ENCODE measurements around the gene EXOC3L2.

Gene EXOC3L2

DNA sequence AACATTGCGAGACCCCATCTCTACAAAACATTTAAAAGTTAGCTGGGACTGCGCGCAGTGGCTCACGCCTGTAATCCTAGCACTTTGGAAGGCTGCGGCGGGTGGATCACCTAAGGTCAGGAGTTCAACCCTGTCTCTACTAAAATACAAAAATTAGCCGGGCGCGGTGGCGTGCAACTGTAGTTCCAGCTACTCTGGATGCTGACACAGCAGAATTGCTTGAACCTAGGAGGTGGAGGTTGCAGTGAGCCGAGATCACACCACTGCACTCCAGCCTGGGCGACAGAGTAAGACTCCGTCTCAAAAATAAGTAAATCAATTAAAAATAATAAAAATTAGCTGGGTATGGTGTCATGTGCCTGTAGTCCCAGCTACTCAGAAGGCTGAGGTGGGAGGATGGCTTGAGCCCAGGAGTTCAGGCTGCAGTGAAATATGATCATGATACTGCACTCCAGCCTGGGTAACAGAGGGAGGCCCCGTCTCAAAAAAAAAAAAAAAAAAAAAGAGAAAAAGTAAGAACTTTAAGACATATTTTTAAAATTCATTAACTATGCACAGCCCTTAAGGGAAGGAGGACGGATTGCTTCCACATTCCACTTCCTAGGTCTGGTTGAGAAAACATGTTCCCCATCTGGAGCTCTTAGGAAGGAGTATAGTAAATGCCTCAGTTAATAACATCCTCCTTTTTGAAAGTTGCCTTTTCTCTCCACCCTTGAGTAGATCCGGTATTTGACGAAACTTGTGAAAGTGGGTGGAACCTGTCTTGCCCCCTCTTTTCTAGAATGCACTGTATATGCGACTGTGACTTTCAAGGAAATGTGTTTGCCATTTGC is 26.1 kb downstream of the EXOC3L2 start:
- DNase-seq = no peak

DNA sequence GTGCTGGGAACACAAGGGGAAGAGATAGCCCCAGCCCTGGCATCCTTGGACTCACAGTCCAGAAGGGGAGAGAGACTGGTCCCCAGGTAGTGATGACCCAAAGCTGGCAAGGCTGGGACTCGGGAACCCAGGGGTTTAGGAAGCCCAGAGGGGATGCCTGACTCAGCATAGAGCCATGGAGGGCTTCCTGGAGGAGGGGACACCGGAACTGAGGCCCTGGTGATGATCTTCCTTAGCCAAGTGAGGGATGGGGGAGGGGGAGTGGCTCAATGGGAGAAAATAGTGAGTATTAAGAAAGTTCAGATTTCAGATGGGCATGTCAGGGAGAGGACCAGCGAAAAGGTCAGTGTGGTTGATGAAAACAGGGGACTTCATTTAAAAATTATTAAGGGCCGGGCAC is 26.8 kb downstream of the EXOC3L2 start:
- DNase-seq = no peak

DNA sequence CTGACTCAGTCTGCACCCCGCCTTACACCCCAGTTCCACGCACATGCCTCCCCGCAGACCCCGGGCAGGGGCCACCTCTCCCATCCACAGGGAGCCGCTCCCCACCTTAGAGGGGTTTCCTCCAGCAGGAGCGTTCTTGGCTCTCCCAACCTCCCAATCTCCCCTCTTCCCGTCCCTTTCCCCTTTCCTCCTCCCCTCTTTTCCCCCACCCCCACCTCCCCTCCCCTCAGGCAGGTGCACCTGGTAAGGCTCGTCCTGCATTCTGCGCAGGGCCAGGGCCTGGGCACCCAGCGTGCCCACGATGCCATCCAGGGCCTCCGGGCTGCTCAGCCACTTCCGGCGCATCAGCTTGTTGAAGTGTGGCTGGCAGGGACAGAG is 27.3 kb downstream of the EXOC3L2 start:
- no peak for DNase-seq

DNA sequence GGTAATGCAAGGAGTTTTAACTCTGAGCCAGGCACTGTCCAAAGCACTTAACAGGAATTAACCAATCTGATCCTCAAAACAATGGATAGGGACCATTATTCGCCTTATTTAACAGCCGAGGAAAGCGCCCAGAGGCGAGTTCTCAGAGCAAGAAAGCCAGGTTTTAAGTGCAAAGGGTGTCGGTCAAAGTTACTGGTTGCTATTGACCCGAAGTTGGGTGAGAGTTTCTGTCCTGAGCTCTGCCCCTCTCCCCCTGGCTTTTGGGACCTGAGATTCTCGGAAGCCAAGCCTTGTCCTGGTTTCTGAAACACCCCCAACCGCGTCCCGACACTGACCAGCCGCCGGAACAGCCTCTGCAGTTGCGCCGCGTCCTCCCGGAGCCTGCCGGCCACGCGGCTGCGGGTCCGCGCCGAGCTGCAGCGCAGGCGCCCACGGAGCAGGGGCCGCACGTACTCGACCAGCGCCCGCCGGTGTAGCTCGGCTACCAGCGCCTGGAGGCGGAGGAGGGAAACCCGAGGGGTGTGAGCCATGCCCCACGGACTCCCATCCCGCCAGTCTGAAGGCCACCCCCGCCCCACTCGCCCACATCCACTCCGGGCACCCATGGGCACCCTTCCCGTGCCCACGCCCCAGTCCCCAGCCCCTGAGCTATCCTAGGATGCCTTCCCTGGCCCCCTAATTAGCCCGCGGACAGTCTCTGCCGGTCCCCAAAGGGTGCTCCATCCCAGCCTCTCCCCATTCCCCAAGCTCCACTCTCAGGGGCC is 27.8 kb downstream of the EXOC3L2 start:
- DNase-seq = peak; percentile 44

DNA sequence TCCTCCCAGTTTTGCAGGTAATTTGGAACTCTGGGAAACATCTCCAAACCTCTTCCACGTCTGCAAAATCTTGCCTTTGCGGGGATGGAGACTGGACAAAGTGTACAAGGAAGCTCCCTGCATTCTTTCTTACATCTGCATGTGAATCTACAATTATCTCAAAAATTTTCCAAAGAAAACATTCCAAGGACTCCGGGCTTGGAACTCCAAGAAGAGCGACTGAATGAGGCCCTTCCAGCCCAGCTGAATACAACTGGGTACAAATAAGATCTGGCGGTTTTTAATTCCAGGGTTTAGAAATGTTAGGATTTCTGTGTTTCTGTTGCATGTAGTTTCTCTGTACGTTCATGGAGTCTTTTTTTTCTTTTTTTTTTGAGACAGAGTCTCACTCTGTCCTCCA is 28.5 kb downstream of the EXOC3L2 start:
- DNase-seq = no peak

DNA sequence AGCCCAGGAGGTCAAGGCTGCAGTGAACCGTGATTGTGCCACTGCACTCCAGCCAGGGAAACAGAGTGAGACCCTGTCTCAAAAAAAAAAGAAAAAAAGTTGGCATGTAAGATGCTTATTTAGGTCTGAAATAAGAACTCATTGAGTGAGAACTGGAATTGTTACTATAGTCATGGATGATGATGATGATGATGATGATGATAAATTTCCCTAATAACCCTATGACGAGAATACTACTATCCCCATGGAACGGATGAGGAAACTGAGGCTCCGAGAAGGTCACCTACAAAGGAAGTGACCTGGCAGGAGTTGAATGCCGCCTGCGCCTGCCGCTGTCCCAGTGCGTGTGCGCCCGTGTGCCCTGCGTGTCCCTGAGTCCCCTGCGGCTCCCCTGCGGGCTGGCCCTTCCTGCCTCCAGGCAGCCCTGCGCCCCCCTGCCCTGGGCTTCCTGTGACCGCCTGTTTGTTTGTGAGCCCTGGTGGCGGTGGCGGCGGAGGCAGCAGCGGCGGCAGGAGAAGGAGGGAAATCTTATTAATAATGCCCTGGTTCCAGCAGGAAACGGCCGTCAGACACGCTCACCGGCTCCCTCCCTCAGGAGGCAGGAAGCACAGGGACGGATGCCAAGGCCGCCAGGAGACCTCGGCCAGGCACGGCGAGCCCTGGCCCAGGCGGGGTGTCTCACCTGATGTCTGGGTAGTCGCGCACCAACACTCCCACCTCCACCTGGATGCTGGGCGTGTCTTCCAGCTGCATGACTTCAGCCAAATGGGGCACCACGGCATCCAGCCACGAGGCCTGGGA is 29.6 kb downstream of the EXOC3L2 start:
- peak; percentile 62 for DNase-seq

DNA sequence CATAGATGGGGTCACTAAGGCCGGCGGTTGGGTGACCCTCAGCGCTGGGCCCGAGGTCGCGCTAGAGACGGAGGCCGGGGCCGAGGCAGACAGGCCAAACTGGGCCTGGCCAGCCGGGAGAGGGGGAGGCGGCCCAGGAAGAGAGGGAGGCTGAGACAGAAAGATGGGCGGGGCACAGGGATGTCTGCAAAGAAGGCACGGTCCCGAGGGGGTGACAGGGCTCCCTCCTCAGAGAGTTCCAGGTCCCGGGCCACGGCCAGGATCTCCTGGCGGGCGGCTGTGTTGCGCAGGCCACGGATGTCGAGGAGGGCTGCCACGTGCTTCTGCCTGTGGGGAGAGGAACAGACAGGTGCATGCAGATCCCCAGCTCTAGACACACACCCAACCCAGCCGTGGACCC is 32.2 kb downstream of the EXOC3L2 start:
- no peak for DNase-seq

DNA sequence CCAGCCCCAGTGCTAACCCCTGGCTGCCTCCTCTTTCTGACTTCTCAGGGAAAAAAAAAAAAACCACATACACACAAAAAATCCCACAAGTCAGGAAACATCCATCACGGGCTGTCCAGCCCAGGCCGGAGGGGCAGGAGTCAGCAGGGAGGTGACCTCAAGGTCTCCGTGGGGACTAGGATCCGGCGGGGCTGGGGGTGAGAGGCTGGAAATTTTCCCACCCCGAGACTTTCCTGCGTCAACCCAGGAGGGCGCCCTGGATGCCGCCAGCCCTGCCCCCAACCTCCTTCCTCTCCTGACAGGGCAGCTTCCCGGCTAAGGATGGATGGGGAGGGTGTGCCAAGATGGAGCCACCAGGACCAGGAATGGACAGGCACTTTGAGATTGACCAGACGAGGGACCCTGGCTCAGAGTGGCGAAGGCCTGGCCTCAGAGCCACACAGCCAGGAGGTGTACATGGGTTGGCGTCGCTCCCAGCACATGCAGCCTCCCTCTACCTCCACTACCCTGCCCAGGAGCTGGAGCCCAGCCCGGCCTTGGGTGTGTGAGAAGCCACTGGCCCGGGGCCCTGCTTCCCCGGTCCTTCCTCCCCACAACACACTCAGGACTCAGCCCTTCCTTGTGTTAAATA is 33.3 kb downstream of the EXOC3L2 start:
- DNase-seq = peak; percentile 38

DNA sequence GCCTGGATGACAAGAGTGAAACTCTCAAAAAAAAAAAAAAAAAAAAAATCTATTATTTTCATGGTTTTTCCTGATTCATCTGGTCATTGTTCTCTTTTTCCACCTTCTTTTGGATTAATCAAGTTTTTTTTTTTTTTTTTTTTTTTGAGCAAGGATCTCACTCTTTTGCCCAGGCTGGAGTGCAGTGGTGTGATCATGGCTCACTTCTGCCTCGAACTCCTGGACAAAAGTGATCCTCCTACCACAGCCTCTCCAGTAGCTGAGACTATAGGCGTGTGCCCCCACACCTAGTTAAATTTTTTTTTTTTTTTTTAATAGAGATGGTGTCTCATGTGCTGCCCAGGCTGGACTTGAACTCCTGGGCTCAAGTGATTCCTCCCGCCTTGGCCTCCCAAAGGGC is 38.9 kb downstream of the EXOC3L2 start:
- DNase-seq = no peak

DNA sequence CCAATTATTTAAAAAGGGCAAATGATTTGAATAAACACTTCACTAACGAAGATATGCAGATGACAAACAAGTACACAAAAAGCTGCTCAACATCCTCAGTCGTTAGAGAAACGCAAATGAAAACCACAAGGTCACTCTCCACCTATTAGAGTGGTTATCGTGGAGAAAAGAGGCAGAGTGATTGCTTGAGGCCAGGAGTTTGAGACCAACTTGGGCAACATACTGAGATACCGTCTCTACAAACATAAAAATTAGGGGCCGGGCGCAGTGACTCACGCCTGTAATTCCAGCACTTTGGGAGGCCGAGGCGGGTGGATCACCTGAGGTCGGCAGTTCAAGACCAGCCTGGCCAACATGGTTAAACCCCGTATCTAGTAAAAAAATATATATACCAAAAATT is 39.4 kb downstream of the EXOC3L2 start:
- DNase-seq = no peak

DNA sequence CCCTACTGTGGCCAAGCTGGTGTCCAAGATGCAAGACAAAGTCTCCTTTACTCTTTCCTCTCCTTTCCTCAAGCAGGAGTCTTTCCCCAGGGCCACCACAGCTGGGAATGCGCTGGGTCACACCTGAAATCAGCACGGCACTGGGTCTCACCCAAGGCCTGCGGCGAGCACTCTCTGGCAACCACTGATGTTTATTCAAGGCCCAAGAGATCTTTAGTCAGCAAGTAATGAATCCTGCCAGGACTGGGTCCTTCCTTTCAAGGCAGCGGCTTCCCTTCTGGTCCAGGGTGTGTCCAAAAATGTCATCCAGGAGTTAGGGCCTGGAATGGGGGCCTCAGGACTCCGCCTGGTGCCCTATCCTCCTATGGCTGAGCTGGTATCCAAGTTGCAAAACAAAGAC is 42.6 kb downstream of the EXOC3L2 start:
- no peak for DNase-seq

DNA sequence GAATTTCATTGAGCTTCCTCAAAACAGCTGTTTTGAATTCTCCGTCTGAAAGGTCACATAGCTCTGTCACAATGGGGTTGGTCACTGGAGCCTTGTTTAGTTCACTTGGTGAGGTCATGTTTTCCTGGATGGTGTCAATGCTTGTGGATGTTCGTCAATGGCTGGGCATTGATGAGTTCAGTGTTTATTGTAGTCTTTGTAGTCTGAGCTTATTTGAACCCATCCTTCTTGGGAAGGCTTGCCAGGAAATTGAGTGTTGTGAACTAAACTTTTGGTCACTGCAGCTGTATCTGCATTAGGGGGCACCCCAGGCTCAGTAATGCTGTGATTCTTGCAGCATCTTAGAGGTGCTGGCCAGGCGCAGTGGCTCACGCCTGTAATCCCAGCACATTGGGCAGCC is 44.6 kb downstream of the EXOC3L2 start:
- DNase-seq = no peak

DNA sequence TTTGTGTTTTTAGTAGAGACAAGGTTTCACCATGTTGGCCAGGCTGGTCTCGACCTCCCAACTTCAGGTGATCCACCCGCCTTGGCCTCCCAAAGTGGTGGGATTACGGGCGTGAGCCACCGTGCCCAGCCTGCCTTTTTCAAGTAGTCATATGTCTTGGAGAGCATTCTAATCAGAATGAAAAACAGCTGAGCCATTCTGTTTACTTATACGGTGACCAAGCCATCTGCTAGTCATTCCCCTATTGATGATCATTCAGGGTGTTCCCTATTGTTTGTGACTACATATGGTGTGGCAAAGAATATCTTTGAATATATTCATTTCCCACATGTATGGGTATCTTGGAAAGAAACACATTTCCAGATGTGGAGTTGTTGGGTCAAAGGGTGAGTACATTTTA is 49.4 kb downstream of the EXOC3L2 start:
- DNase-seq = no peak

DNA sequence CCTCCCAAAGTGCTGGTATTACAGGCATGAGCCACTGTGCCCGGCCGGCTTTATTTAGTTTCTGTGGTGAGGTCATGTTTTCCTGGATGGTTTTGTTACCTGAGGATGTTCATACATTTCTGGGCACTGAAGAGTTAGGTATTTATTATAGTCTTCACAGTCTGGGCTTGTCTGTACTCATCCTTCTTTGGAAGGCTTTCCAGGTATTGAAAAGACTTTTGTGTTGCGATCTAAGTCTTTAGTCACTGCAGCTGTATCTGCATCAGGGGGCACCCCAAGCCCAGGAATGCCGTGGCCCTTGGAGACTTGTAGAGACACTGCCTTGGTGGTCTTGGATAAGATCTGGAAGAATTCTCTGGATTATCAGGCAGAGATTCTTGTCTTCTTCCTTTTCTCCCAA is 53.8 kb downstream of the EXOC3L2 start:
- no peak for DNase-seq

DNA sequence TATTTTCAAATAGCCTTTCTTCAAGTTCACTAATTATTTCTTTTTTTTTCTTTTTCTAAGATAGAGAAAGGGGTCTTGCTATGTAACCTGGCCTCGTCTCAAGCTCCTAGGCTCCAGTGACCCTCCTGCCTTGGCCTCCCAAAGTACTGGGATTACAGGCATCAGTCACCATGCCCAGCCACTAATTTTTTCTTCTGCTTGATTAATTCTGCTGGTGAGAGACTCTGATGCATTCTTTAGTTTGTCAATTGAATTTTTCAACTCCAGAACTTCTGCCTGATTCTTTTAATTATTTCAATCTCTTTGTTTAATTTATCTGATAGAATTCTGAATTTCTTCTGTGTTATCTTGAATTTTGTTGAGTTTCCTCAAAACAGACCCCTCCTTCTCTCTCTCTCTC is 55.2 kb downstream of the EXOC3L2 start:
- no peak for DNase-seq

DNA sequence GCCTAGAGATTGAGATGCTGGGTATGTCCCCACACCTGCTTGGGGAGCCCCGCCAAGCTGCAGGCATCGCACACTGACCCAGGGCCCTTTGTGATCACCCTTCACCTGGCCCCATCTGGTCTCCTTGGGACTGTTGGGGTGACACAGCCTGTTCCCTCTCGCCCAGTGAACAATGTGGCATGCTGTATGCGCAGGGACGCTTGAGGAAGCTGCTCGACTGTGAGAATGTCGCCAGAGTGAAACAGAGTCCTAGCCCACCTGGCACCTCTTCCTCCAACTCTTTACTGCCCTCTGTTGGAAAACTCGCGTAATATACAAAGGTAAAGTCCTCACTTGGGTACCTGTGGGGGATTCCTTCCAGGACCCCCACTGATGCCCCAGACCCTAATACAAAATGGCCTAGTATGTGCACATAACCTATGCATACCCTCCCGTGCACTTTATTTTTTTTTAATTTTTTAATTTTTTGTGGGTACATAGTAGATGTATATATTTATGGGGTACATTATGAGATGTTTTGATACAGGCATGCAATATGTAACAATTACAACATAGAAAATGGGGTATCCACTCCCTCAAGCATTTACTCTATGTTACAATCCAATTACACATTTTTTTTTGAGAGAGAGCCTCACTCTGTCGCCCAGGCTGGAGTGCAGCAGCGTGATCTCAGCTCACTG is 57.6 kb downstream of the EXOC3L2 start:
- no peak for DNase-seq

DNA sequence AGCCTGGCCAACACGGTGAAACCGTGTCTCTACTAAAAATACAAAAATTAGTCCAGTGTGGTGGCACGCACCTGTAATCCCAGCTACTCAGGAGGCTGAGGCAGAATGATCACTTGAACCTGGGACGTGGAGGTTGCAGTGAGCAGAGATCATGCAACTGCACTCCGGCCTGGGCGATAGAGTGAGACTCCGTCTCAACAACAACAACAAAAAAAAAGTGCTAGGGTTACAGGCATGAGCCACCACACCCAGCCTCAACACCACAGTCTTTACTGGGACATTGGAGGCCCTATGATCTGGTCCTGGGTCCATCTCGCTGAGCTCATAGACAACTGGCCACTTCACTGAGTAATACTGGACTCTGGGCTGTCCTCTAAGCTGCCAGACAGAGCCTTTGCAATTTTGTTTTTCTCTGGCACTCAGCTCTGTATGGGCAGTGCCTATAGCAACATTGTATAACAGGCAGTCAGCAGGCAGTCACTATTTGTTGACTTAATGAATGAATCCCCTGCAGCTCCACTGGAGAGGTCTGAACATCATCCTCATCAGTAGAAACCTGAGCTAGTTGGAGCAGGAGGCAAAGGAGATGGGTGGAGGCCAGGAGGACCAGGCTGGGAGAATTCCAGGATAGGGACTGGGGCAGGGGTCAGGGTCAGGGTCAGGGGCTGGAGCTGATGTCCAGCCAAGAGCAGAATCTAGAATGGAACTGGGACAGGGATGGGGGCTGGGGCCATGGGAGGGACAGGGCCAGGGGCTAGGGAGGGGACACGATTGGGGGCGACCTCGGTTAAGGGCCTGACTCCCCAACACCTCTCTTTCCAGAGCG is 58.5 kb downstream of the EXOC3L2 start:
- DNase-seq = no peak

DNA sequence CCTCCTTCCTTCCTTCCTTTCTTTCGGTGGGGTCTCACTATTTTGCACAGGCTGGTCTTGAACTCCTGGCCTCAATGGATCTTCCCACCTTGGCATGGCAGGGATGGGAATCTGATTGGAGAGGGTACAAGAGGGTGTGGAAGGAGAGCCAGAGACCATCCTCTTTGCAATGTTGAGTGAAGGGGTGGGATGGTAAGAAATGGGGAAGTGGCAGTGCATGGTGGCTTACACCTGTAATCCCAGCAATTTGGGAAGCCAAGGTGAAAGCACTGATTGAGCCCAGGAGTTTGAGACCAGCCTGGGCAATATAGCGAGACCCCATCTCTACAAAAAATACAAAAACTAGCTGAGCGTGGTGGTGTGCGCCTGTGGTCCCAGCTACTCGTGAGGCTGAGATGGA is 61.1 kb downstream of the EXOC3L2 start:
- no peak for DNase-seq

DNA sequence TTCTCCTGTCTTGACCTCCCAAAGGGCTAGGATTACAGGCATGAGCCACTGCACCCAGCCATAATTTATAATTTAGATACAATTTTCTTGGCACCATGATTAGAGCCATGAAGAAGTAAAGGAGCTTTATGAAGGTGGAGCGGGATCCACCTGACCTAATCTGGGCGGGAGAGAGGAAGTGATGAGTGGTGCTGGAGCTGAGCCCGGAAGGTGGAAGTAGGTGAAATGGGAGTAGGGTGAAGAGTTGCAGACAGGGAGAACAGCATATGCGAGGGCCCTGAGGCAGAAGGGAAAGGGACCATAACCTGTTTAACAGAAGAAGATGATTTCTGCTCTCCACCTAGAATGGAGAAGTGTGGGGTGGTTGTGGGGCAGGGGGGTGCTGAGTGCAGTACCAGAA is 62.4 kb downstream of the EXOC3L2 start:
- no peak for DNase-seq

DNA sequence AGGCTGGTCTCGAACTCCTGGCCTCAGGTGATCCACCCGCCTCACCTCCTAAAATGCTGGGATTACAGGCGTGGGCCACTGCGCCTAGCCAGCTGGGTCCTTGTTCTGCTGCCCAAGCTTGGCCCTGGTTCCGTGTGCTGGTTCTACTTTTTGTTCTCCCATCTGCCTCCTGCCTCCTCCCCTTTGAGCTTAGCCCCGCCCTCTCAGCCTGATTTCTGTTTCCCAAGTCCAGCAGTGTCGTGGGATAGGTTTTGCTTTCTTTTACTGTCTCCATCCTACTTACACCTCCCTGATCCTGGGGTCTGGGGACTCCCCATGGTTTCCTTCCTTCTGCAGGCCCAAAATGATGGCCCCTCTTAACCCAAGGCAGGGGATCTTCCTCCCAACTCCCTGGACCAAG is 64.3 kb downstream of the EXOC3L2 start:
- DNase-seq = no peak

DNA sequence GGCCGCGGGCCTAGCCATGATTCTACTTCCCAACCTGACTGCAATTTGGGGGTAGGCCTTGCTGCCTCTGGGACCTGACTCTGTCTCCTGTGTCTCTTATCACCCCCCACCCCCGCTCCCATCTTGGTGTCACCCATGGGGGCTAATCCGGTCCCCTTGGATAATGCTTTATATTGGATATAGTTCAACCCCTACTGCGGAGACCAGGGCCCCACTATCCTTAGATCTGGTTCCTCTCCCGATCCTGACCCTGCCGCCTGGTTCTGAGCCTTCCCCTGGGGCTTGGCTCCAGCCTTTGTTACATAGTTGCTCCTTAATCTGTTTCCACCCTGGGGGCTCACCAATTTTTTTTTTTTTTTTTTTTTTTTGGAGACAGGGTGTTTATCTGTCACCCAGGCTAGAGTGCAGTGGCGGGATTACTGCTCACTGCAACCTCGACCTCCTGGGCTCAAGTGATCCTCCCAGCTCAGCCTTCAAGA is 65.3 kb downstream of the EXOC3L2 start:
- DNase-seq = no peak

Data from right kidney (tissue), 1 donor.